ENCODE results near the gene MCRIP2. TPM values are rescaled to one million over a fixed set of nuclear protein-coding genes. Genes with fewer than 3 reads are reported as not detected.
"Not testable (repeated sequence)": the region's sequence is repeated elsewhere in the genome, so short reads cannot be mapped to it uniquely, and the experiment has no call there.

MCRIP2 gene, protein sequence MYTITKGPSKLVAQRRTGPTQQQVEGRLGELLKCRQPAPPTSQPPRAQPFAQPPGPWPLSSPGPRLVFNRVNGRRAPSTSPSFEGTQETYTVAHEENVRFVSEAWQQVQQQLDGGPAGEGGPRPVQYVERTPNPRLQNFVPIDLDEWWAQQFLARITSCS
- polyA plus RNA-seq (ENCODE audit: insufficient read length in 3 of 3) = 10 to 100 TPM; 10.2 to 31.8 (median 22.6) TPM
- long read RNA-seq, donor 1, transcript MCRIP2-204 (1 exons, 1,728 nt) = major isoform, 5 of 10 reads
- long read RNA-seq, donor 1, partial matches to known transcripts = 0 of 10 reads
- long read RNA-seq, donor 1, other reads (novel, unspliced or antisense) = 0 of 10 reads
- long read RNA-seq, donor 2, transcript MCRIP2-201 (5 exons, 946 nt) = major isoform, 10 of 20 reads
- long read RNA-seq, donor 2, transcript MCRIP2-204 (1 exons, 1,728 nt) = minor isoform, 6 of 20 reads
- long read RNA-seq, donor 2, partial matches to known transcripts = 0 of 20 reads
- long read RNA-seq, donor 2, other reads (novel, unspliced or antisense) = 0 of 20 reads
- long read RNA-seq, donor 3, transcript MCRIP2-201 (5 exons, 946 nt) = major isoform, 17 of 33 reads
- long read RNA-seq, donor 3, transcript MCRIP2-203 (6 exons, 1,050 nt) = minor isoform, 8 of 33 reads
- long read RNA-seq, donor 3, partial matches to known transcripts = 0 of 33 reads
- long read RNA-seq, donor 3, other reads (novel, unspliced or antisense) = 0 of 33 reads
- long read RNA-seq, donor 4, transcript MCRIP2-204 (1 exons, 1,728 nt) = minor isoform, 9 of 24 reads
- long read RNA-seq, donor 4, transcript MCRIP2-201 (5 exons, 946 nt) = major isoform, 10 of 24 reads
- long read RNA-seq, donor 4, partial matches to known transcripts = 0 of 24 reads
- long read RNA-seq, donor 4, other reads (novel, unspliced or antisense) = 0 of 24 reads
- long read RNA-seq, donor 5 = 0 reads
- long read RNA-seq, donor 6, transcript MCRIP2-204 (1 exons, 1,728 nt) = major isoform, 15 of 23 reads
- long read RNA-seq, donor 6, transcript MCRIP2-201 (5 exons, 946 nt) = minor isoform, 5 of 23 reads
- long read RNA-seq, donor 6, partial matches to known transcripts = 0 of 23 reads
- long read RNA-seq, donor 6, other reads (novel, unspliced or antisense) = 0 of 23 reads
- long read RNA-seq, donor 7, transcript MCRIP2-204 (1 exons, 1,728 nt) = minor isoform, 7 of 21 reads
- long read RNA-seq, donor 7, transcript MCRIP2-201 (5 exons, 946 nt) = major isoform, 11 of 21 reads
- long read RNA-seq, donor 7, partial matches to known transcripts = 0 of 21 reads
- long read RNA-seq, donor 7, other reads (novel, unspliced or antisense) = 0 of 21 reads
- long read RNA-seq, donor 8 = 0 reads
- long read RNA-seq, donor 9, transcript MCRIP2-201 (5 exons, 946 nt) = major isoform, 9 of 19 reads
- long read RNA-seq, donor 9, transcript MCRIP2-204 (1 exons, 1,728 nt) = minor isoform, 5 of 19 reads
- long read RNA-seq, donor 9, partial matches to known transcripts = 0 of 19 reads
- long read RNA-seq, donor 9, other reads (novel, unspliced or antisense) = 0 of 19 reads
- long read RNA-seq, donor 10, transcript MCRIP2-204 (1 exons, 1,728 nt) = major isoform, 10 of 25 reads
- long read RNA-seq, donor 10, transcript MCRIP2-201 (5 exons, 946 nt) = major isoform, 10 of 25 reads
- long read RNA-seq, donor 10, partial matches to known transcripts = 0 of 25 reads
- long read RNA-seq, donor 10, other reads (novel, unspliced or antisense) = 0 of 25 reads
- long read RNA-seq, donor 11, partial matches to known transcripts = 0 of 8 reads
- long read RNA-seq, donor 11, other reads (novel, unspliced or antisense) = 0 of 8 reads
- long read RNA-seq, donor 12, transcript MCRIP2-201 (5 exons, 946 nt) = major isoform, 11 of 19 reads
- long read RNA-seq, donor 12, partial matches to known transcripts = 0 of 19 reads
- long read RNA-seq, donor 12, other reads (novel, unspliced or antisense) = 0 of 19 reads
- long read RNA-seq, donor 13 = 0 reads
- long read RNA-seq, donor 14, transcript MCRIP2-201 (5 exons, 946 nt) = major isoform, 9 of 19 reads
- long read RNA-seq, donor 14, transcript MCRIP2-204 (1 exons, 1,728 nt) = minor isoform, 6 of 19 reads
- long read RNA-seq, donor 14, partial matches to known transcripts = 0 of 19 reads
- long read RNA-seq, donor 14, other reads (novel, unspliced or antisense) = 0 of 19 reads
- long read RNA-seq, donor 15, partial matches to known transcripts = 0 of 9 reads
- long read RNA-seq, donor 15, other reads (novel, unspliced or antisense) = 0 of 9 reads
- long read RNA-seq, donor 16, transcript MCRIP2-203 (6 exons, 1,050 nt) = minor isoform, 8 of 58 reads
- long read RNA-seq, donor 16, transcript MCRIP2-204 (1 exons, 1,728 nt) = minor isoform, 17 of 58 reads
- long read RNA-seq, donor 16, transcript MCRIP2-206 (5 exons, 1,379 nt) = minor isoform, 5 of 58 reads
- long read RNA-seq, donor 16, transcript MCRIP2-201 (5 exons, 946 nt) = major isoform, 26 of 58 reads
- long read RNA-seq, donor 16, partial matches to known transcripts = 0 of 58 reads
- long read RNA-seq, donor 16, other reads (novel, unspliced or antisense) = 0 of 58 reads

DNA sequence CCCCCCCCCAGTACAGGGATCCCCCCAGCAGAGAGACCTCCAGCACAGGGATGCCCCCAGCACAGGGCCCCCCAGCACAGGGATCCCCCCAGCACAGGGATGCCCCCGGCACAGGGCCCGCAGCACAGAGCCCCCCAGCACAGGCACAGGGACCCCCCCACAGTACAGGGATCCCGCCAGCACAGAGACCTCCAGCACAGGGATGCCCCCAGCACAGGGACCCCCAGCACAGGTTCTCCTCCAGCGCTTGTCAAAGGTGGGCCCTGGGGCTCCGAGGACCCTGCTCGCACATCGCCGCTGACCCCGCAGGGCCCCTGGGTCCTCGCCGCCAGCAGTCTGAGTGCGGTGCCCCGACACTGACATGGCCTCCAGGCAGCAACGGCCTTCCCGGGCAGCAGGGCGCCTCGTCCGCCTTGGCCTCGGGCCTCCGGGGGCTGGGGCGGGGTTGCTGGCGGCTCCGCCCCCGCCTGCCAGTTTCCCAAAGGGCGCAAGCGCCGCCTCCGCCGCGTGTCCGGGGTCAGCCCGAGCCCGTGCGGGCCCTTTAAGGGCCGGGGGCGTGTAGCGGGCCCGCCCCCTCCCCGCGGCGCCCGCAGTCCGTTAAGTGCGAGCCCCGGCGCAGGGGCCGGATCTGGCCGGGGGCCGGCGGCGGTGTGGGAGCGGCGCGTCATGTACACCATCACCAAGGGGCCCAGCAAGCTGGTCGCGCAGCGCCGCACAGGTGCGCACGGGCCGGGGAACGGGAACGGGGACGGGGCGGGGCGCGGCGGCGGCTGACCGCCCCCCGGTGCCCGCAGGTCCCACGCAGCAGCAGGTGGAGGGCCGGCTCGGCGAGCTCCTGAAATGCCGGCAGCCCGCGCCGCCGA, at the start of gene MCRIP2:
MCRIP2 (plus strand) TSS at position 503 of the 863 bp plus-strand sequence; CDS start at position 667, 164 bp downstream.
- peak in 1 of 11 donors; percentile 49 for DNase-seq (ENCODE audit: extremely low read depth in 1 of 11, low read depth in 9 of 11, low spot score in 4 of 11)

DNA sequence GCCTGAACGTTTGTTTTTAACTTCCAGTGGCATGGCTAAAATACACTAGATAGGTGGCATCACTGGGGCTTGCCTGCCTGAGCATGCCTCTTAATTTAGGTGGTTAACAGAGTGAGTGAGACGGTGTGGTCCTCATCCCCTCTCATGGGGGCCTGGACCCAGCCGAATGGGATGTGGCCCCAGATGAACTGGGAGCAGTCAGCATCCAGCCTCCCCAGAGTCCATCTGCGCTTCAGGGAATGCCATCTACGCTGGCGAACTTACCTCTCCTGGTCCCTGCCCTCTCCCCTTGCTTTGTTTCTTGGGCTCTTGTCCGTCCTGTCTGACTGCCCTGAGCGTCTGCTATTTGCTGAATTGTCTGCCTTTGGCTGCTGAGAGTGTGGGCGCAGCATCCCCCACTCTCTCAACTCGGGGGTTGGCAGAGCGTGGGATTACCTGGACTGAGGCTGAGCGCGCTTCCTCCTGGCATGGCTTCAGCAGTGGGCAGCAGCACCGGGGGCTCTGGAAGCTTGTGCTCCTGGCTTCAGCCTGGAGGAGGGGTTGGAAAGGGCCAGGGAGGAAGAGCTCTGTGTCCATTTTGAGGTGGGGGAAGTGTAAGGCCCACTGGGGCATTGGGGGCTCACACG, 49.6 kb upstream of the MCRIP2 start:
- DNase-seq (ENCODE audit: extremely low read depth in 1 of 11, low read depth in 9 of 11, low spot score in 4 of 11) = no peak

DNA sequence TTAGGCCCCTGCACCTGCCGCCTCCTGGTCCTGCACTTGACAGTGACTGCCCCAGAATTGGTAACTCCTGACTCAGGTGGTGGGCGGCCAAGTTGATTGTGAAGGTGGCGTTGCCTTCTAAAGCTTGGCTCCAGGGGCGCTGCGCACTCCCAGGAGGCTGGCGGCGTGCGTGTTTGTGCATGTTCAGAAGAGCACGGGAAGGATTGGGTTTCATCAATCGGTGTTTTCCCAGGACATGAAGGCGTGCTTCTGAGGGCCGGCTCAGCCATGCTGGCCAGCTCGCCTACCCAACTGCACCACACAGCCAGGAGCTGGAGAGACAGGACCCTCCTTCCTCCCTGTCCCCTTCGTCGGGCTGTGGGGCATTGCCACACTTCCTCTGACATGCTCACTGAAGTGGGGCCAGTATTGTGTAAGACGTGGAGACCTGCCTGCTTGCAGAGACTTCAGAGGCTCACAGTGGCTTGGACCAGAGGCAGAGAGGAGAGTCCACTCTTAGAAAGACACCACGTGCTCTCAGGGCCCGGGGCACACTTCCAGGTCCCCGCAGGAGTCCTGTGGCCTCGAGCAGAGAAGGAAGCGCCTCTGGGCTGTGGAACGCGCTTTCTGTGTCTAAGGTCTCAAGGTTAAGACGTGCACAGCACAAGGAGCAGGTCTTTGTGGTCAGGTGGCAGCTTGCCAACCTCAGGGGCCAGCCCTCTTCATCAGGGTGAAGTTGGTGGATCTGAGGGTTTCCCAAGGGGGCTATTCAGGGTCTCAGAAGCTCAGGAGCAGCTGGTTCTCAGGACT, 48.9 kb upstream of the MCRIP2 start:
- DNase-seq (ENCODE audit: extremely low read depth in 1 of 11, low read depth in 9 of 11, low spot score in 4 of 11) = no peak

DNA sequence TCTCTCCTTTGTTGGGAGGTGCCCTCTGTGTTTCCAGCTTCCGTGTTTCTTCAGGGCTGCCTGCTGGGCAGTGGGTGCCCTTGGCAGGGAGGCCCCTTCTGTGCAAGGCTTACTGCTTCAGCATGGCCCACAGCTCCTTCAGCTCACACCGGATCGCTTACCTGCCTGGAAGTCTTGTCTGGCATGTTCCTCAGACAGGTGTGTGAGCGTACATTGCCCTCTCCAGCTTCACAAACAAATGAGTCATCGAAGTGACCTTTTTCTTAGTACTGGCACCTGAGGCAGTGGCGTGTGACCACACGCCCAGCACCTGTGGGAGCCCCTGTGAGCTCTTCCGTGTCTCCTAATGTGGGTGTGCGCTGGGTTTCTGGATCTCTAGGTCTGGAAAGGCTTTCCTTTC, 48.2 kb upstream of the MCRIP2 start:
- DNase-seq (ENCODE audit: extremely low read depth in 1 of 11, low read depth in 9 of 11, low spot score in 4 of 11) = no peak

DNA sequence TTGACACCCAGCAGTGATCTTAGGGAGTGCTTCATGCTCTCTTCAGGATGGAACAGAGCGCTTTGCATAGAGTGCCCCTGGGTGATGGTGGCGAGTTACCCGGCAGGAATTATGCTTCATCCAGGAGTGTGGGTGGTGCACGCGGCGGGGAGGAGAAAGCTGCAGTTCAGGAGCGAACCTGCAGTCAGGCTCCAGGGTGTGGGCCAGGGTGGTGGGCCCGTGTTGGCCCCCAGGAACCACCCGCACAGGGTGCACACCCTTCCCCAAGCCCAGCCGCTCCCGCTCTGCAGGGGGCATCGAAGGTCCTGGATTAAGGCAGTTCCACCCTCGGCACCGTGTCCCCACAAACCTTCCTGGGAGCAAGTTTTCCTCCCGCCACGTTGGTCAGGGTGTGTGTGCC, 47.8 kb upstream of the MCRIP2 start:
- DNase-seq (ENCODE audit: extremely low read depth in 1 of 11, low read depth in 9 of 11, low spot score in 4 of 11) = no peak

DNA sequence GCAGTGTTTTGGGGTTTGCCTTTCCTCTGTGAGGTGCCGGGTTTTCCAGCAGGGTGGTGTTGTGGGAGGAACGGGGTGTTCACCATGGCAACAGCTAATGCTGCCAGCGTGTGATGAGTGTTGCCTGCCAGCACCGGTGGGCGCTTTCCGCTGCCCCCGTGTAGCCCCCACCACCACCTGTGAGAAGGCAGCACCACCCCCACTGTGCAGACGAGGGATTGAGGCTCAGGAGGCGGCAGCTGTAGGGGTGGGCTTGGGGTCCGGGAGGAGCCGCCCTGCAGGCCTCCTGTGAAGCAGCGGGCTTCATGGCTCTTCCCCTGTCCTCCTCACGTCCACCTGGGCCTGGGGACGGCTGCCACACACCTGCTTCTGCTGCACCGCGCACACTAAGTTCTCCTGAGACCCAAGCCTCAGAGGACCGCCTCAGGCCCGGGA, 46.5 kb upstream of the MCRIP2 start:
- DNase-seq (ENCODE audit: extremely low read depth in 1 of 11, low read depth in 9 of 11, low spot score in 4 of 11) = no peak

DNA sequence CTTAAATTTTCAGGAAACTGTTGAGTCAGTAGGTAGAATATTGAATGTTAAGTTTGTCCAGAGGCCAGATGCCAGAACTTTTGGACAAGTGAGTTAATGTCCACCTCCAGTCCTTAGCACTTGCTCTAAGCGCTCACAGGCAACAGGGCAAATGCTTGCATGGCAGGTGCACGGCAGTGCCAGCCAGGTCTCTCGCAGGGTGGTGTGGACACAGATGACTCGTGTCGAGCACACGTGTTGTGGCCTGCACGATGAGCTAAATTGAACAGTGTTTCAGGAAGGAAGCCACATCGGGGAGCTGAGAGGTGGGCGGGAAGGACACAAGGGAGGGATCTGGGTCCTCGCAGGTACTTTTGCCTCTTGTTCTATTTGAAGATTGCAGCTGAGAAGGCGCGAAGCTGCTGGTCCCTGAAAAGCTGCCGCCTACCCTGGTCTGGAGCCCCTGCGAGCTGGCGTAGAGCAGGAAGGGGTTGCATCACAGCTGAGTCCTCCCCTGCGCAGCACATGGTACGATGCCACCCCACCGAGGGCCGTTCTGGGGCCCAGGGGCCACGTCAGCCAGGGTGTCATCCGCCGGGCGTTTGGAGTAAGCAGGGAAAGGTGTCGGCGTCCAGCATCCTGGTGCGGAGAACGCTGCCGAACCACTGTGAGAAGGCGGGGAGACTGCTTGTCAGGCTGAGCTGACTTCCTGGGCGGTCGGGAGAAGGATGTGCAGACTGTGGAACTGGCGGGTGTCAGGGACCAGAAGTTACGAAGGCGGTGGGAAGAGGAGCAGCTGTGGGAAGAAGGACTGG, 45.5 kb upstream of the MCRIP2 start:
- no peak for DNase-seq (ENCODE audit: extremely low read depth in 1 of 11, low read depth in 9 of 11, low spot score in 4 of 11)

DNA sequence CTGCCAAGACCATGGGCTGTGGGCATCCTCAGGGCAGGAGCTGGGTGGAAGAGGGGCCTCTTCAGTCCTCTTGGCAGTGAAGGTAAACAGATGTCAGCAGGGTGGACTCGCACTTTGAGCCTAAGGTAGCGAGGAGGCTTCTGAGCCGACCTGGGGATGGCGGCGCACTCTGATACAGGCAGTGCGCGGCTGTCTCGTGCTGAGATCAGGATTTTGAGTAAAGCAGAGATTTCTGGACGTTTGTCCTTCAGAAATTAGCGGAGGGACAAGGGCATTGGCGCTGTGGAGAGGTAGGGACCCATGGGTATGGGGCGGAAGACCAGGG, 44.9 kb upstream of the MCRIP2 start:
- no peak for DNase-seq (ENCODE audit: extremely low read depth in 1 of 11, low read depth in 9 of 11, low spot score in 4 of 11)

DNA sequence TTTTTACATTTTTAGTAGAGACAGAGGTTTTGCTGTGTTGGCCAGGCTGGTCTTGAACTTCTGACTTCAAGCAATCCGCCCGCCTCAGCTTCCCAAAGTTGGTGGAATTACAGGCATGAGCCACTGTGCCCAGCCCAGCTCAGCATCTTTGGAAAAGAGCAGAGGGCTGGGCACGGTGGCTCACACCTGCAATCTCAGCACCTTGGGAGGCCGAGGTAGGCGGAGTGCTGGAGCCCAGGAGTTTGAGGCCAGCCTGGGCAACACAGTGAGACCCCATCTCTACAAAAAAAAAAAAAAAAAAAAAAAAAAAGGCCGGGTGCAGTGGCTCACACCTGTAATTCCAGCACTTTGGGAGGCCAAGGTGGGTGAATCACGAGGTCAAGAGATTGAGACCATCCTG, 44.0 kb upstream of the MCRIP2 start:
- DNase-seq (ENCODE audit: extremely low read depth in 1 of 11, low read depth in 9 of 11, low spot score in 4 of 11) = not testable (repeated sequence)

DNA sequence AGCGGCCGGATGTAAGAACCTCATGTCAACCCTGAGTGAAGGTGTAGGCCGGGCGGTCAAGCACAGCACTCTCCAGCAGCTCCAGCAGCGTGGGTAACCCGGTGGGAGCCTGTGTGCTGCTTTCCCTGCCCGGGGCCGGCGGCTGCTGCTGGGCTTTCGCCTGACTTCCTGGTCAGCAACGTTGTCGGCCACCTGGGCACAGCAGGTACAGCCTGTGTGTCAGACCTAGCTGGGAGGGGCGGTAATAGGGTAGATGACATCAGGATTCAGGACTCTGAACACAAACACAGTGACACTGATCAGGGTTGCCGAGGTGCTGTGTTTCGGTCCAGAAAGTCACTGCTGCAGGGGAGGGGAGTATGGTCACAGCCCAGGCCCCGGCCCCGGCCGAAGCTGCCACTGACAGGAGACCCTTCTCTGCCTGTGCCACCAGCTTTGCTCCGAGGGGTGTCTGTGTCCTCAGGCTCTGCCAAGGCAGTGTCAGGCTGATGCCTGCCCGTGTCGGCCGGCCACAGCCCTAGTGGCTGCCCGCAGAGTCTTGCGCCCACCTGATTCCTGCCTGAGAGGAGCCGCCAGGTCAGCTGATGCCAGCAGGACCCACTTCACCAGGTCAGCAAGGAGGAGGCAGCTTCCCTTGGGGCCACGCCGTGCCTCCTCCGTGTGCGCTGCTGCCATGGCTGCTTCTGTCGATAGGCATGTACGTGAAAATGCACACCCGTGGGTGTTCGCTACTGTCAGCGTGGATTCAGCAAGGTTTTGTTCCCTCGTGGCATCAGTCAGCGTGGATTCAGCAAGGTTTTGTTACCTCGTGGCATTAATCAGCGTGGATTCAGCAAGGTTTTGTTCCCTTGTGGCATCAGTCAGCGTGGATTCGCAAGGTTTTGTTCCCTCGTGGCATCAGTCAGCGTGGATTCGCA, 42.5 kb upstream of the MCRIP2 start:
- no peak for DNase-seq (ENCODE audit: extremely low read depth in 1 of 11, low read depth in 9 of 11, low spot score in 4 of 11)

DNA sequence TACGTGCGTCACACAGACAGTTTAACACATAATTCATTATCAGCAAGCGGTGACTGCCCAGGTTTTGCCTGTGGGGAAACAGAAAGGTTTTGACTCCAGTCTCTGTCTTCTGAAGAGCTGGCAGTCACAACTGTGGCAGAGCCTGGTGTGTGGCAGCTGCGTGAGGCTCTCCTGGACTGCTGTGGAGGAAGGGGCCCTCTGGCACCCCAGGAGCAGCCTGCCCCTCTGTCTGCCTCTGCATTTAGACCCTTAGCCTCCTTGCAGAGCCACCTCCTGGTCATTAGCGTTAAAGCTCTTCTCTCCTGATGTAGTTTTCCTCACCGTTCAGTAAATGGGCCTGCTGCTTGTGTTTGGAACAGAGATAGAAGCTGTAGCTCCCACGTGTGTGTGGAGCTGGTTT, 40.8 kb upstream of the MCRIP2 start:
- DNase-seq (ENCODE audit: extremely low read depth in 1 of 11, low read depth in 9 of 11, low spot score in 4 of 11) = no peak

DNA sequence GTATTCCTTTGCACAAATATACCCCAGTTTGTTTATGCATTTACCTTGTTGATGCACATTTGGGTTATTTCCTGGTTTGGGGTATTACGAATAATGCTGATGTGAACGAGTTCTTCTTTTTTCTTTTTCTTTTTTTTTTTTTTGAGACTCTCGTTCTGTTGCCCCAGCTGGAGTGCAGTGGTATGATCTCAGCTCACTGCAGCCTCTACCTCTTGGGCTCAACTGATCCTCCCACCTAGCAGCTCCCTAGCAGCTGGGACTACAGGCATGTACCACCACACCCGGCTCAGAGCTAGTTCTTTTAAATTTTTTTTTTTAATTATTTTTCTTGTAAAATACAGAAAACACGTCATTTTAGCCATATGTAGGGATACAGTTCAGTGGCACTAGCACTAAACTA, 37.7 kb upstream of the MCRIP2 start:
- DNase-seq (ENCODE audit: extremely low read depth in 1 of 11, low read depth in 9 of 11, low spot score in 4 of 11) = no peak
